OCI-LY3 (cell line): ENCODE results near the gene SYNPO2.

Experiments used
- CTCF ChIP-seq: fragments of 200-600, 300-600 bp; sonication (generic); IDR thresholded peaks from 2 replicates; pipeline ENCODE4 v1.5.1; 2014; ENCODE audit warnings: antibody characterized with exemption, low read length, low read depth
- EZH2phosphoT487 ChIP-seq: fragments of 200-600 bp; shearing (Covaris generic); IDR thresholded peaks from 2 replicates; pipeline ENCODE4 v1.6.1; 2018; ENCODE audit warnings: antibody characterized with exemption, mixed run types, low read depth

GRCh38 chr4:118981839-118982381 is 93.3 kb downstream of the SYNPO2 start:
- TF ChIP-seq CTCF (peak; percentile 85), EZH2phosphoT487 (no peak)
